DMS114 treated with DMSO at 0.1 percent for 48 hours (cell line): ENCODE measurements around the gene NIT1.
A peak's percentile ranks its signal among the peaks of the same experiment; 100 is the strongest.

ENCODE experiments used
- DNase-seq: peaks from one replicate; lab custom pipeline; 2025; ENCODE audit not compliant: unreplicated experiment; lab: John Stamatoyannopoulos, UW

The NIT1 gene

GRCh38 chr1:161083748-161084596, 33.9 kb upstream of the NIT1 start:
- no peak for DNase-seq

- DNase-seq = no peak
Observed at GRCh38 chr1:161084597-161084988, 33.3 kb upstream of the NIT1 start.

DNA sequence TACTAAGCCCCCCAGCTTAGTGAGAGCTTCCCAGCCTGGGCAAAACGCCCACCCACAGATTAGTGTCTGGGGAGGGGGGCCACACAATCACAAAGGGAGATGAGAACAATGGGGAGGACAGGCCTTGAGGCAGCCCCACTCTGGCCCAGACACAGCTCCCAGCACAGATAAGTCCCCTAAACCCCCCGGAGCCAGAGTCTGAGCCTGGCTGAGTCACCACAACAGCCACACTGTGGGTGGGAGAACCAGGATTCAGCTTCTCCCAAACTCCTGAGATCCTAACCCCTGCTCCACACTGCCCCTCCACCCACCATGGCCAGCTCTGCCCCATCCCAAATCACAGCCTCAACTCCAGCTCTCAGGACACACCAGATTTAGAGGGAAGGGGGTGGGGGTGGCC, 32.7 kb upstream of the NIT1 start:
- DNase-seq = no peak

DNA sequence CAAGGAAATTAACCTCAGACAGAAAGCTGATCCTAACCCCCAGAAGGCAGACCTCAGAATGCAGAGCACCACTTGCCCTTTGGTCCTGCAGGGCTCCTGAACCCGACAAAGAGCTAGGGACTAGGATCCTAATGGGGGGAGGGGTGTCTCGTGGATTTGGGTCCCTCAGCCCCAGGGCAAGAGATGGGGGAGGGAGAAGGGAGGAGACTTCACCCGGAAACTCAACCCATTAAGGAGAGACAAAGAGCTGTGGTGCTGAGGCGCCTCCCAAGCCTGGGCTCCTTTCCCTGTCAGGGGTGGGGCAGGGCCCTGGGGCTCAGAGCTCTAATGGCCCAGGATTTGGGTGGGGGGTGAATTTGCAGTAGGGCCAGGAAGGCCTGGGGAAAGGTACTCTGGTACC, 31.4 kb upstream of the NIT1 start:
- DNase-seq = no peak

DNA sequence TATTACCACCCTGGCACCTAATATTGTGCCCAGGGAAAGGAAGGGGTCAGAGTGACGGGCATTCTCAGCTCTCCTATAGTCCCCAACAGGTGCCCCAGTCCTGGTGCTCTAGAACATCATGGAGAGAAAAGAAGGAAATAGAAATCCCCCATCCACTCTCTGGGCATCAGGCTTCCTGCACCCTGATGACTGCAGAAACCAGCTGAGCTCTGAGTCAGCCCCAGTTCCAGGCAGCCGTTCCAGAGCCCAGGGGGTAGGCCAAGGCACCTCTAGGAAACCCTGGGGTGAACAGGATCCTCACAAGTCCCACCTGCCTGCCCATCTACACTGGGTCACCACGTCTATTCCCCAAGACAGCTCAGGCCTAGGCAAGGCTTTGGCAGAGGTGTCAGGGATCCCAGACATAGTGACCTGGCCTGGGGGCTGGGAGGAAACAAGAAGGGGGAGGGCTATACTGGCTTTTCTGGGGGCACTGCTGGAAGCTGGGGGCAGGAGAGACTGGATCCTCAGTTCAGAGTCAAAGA, 29.3 kb upstream of the NIT1 start:
- DNase-seq = no peak

- DNase-seq = no peak
Observed at GRCh38 chr1:161089251-161089924, 28.5 kb upstream of the NIT1 start, which contains the start of gene NECTIN4. Gene NECTIN4, minus strand, starts transcription at chr1:161089558. Its CDS starts 262 bp downstream, at chr1:161089296.

- DNase-seq = no peak
Observed at GRCh38 chr1:161089938-161090337, 28.0 kb upstream of the NIT1 start.

GRCh38 chr1:161090617-161091016, 27.3 kb upstream of the NIT1 start:
- no peak for DNase-seq

DNA sequence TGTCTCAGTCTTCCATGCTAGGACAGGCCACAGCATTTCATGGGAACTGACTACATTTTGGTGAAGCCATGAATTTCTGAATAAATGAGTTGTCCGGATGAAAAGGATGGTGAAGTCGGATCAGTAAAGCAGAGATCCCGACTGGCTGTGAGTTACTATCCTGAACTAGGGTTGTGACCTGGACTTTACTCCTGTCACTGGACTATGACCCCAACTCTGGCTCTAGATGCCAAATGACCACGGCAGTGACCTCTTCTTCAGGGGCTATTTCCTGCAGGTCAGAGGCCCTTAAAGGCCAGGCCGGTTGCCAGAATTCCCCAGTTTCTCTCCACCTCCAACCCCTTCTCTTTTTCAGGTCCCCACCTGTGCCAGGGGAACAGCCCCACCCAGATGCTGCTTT, 26.8 kb upstream of the NIT1 start:
- DNase-seq = no peak

DNA sequence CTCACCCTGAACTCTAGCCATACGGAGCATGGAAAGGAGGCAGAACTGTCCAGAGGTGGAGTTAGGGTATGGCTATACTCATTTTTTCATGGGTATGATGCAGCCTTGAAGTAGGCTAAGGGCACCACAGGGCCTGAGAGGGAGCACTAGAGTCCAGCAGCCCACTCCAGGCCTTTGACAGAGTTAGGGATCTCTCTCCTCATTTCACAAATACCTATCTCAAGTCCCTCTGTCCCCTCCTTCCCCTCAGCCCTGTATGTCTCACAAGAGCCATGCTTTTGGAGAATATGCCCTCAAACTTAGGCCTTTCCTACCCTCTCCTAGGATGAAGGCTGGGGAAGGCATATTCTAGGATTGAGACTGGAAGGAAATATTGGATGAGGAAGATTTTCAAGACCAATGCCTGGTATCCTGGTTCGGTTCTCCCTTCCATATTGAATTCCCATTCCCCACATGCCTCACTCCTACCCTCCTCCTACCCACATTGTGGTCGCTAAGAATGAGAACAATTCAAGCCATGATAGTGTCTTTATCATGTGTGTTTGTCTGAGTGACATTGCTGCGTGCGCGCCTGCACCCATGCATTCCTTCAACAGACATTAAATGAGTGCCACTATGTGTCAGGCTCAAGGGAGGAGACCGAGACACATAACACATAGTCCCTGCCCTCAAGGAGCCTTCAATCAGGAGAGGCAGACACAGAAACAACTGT, 26.0 kb upstream of the NIT1 start:
- DNase-seq = no peak

- no peak for DNase-seq
Observed at GRCh38 chr1:161092621-161093028, 25.3 kb upstream of the NIT1 start.

GRCh38 chr1:161094481-161094880, 23.4 kb upstream of the NIT1 start:
- no peak for DNase-seq

GRCh38 chr1:161095230-161095629, 22.7 kb upstream of the NIT1 start:
- DNase-seq = no peak

- no peak for DNase-seq
Observed at GRCh38 chr1:161096015-161096414, 21.9 kb upstream of the NIT1 start.

GRCh38 chr1:161096530-161096929, 21.4 kb upstream of the NIT1 start:
- no peak for DNase-seq

DNA sequence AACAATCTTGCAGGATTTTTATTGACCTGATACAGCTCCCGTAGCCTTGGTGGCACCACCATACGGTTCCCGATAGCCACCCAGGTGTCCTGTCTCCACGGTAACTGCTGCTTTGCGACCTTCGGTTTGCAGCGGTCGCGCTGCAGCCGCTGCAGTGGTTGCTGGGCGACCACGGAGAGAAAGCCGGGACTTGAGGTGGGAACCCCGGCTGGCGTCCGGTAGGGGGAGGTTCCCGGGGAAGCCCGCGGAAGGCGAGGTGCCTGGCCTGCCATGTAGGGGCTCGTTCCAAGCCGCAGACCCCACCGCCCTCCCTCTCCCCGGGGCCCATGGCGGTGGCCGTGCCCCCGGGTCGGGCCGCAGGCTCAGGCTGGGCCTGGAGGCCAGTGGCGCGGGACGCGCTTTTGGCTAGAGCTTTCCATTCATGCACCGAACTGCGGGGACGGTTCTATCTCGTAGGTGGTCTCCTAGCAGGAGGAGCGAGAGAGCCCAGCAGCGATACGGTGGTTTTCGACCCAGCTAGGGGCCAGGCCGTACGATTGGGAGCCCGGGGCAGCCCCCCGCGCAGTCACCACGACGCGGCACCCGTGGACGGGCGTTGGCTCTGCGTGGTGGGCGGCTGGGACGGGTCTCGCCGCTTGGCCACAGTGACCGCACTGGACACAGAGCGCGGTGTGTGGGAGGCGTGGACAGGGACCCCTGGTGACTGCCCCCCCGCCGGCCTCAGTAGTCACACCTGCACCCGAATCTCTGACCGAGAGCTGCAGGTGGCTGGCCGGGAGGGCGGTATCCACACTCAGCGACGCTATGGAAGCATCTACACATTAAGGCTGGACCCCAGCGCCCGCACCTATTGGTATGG, 19.5 kb upstream of the NIT1 start, which contains the start of gene KLHDC9:
Gene KLHDC9, plus strand, starts transcription at position 152 of the 859 bp plus-strand sequence. Its CDS starts 175 bp downstream, at position 327.
- peak; percentile 70 for DNase-seq

GRCh38 chr1:161099090-161099802, 18.7 kb upstream of the NIT1 start:
- peak; percentile 28 for DNase-seq

GRCh38 chr1:161100556-161100955, 17.3 kb upstream of the NIT1 start:
- no peak for DNase-seq

- no peak for DNase-seq
Observed at GRCh38 chr1:161106431-161106830, 11.5 kb upstream of the NIT1 start.

DNA sequence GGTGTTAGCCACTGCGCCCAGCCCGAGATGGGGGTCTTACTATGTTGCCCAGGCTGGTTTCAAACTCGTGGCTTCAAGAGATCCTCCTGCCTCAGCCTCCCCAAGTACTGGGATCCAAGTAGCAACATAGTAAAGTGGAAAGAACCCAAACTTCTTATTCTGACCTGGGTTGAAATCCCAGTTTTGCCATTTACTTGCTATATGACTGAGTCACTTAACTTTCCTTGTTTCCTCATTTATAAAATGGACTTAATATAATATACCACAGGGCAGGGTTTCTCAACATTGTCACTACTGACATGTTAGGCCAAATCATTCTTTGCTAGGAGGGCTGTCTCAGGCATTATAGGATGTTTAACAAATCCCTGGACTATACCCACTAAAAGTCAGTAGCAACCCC, 6.8 kb upstream of the NIT1 start:
- DNase-seq = no peak
